GM10266 (cell line): ENCODE data around the gene TAGLN2.
"Not testable (repeated sequence)": the region's sequence is repeated elsewhere in the genome, so short reads cannot be mapped to it uniquely, and the experiment has no call there.

ENCODE experiments used
- DNase-seq: peaks from one replicate; pipeline ENCODE4 v3.0.0; 2012; ENCODE audit errors: extremely low spot score
- CTCF ChIP-seq: IDR thresholded peaks from 2 replicates; pipeline ENCODE4 v1.5.1; 2012; ENCODE audit warnings: mild to moderate bottlenecking, low read depth; ENCODE audit not compliant: control insufficient read depth, insufficient read depth; ENCODE audit errors: missing control alignments

Gene TAGLN2

GRCh38 chr1:159914252-159915018 is 10.9 kb downstream of the TAGLN2 start:
- TF ChIP-seq CTCF = no peak
- DNase-seq = no peak

- DNase-seq = no peak
- no peak for TF ChIP-seq CTCF
Measured at GRCh38 chr1:159913451-159914192, 11.7 kb downstream of the TAGLN2 start.

GRCh38 chr1:159911326-159912070 is 13.8 kb downstream of the TAGLN2 start:
- TF ChIP-seq CTCF = no peak
- DNase-seq = no peak

- DNase-seq = no peak
Measured at GRCh38 chr1:159908031-159908940, 17.0 kb downstream of the TAGLN2 start.

GRCh38 chr1:159906960-159907359 is 18.3 kb downstream of the TAGLN2 start:
- no peak for TF ChIP-seq CTCF
- DNase-seq = no peak

More at GRCh38 chr1:159908031-159908940, 17.0 kb downstream of the TAGLN2 start:
- no peak for TF ChIP-seq CTCF

GRCh38 chr1:159904036-159904435 is 21.3 kb downstream of the TAGLN2 start:
- not testable (repeated sequence) for DNase-seq

- no peak for DNase-seq
Measured at GRCh38 chr1:159902541-159902940, 22.8 kb downstream of the TAGLN2 start.

More at GRCh38 chr1:159902541-159902940, 22.8 kb downstream of the TAGLN2 start:
- no peak for TF ChIP-seq CTCF
